Glutamatergic neuron (in vitro differentiated cells): ENCODE results near the gene TMEM248. TPM values are rescaled to one million over a fixed set of nuclear protein-coding genes. Genes with fewer than 3 reads are reported as not detected.
"Not testable (repeated sequence)": the region's sequence is repeated elsewhere in the genome, so short reads cannot be mapped to it uniquely, and the experiment has no call there.

Source experiments
- DNase-seq: peaks from one replicate; pipeline ENCODE4 v3.0.0; 2022
- H3K27ac Mint-ChIP-seq: one replicate; pipeline ENCODE4 v1.8.0; 2020; ENCODE audit warnings: mild to moderate bottlenecking, mixed read lengths, inconsistent platforms; ENCODE audit not compliant: unreplicated experiment
- H3K27me3 Mint-ChIP-seq: one replicate; pipeline ENCODE4 v1.8.0; 2020; ENCODE audit warnings: mild to moderate bottlenecking, moderate library complexity, mixed read lengths, inconsistent platforms; ENCODE audit not compliant: unreplicated experiment
- H3K36me3 Mint-ChIP-seq: one replicate; pipeline ENCODE4 v1.8.0; 2020; ENCODE audit warnings: mild to moderate bottlenecking, mixed read lengths, inconsistent platforms; ENCODE audit not compliant: unreplicated experiment
- H3K4me1 Mint-ChIP-seq: one replicate; pipeline ENCODE4 v1.8.0; 2020; ENCODE audit warnings: mild to moderate bottlenecking, low read depth, mixed read lengths, inconsistent platforms; ENCODE audit not compliant: unreplicated experiment
- H3K4me3 Mint-ChIP-seq: one replicate; pipeline ENCODE4 v1.8.0; 2020; ENCODE audit warnings: mild to moderate bottlenecking, mixed read lengths, inconsistent platforms; ENCODE audit not compliant: unreplicated experiment
- H3K9me3 Mint-ChIP-seq: one replicate; pipeline ENCODE4 v1.8.0; 2020; ENCODE audit warnings: mild to moderate bottlenecking, moderate library complexity, mixed read lengths, inconsistent platforms; ENCODE audit not compliant: unreplicated experiment
- CTCF ChIP-seq: fragments of 200-600 bp; sonication (generic); IDR thresholded peaks from one replicate; pipeline ENCODE4 v1.5.0; 2021; ENCODE audit not compliant: partially characterized antibody, unreplicated experiment
- total RNA-seq: library from RNA; stranded (reverse); fragmentation: NEBNext Ultra II Directional; extraction: Animal tissue kit (Norgen Biotek cat#: 25700); gene quantifications from one replicate; pipeline ENCODE4 v1.2.1, GENCODE V29; 2021; ENCODE audit not compliant: unreplicated experiment

TMEM248 gene
- total RNA-seq, 1 donor from 2014 or later, result 62.6 TPM

DNA sequence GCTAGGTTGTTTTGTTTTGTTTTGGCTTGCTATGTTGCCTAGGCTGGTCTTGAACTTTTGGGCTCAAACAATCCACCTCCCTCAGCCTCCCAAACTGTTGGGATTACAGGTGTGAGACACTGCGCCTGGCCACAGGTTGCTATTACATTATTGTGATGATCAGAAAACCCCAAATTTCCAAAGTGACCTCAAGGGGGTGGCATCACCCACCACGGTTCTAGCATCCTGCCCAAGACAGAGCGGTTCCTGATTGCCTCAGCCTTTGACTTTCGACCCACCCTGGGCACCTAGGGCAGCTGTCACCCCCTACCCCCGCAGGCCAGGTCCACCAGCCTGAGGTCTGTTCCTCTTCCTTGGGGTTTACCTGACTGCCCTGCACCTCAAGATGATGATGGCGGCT lies 46.0 kb downstream of the TMEM248 start:
- Mint-ChIP-seq H3K4me1 (no peaks in the 10 kb centered on the region), H3K9me3 (peaks cover 6% of the 10 kb centered on the region), H3K36me3 (peaks cover 7% of the 10 kb centered on the region), H3K4me3 (no peak overlapping the region), H3K27ac (no peak overlapping the region), H3K27me3 (peaks cover 5% of the 10 kb centered on the region)
- DNase-seq, result no peak
- no peak for TF ChIP-seq CTCF

DNA sequence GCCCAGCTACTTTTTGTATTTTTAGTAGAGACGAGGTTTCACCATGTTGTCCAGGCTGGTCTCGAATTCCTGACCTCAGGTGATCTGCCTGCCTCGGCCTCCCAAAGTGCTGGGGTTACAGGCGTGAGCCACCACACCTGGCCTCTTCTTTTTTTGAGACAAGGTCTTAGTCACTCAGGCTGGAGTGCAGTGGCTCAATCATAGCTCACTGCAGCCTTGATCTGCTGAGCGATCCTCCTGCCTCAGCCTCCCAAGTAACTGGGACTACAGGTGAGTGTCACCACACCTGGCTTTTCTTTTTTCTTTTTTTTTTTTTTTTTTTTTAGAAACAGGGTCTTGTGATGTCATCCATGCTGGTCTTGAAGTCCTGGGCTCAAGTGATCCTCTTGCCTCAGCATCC lies 48.0 kb downstream of the TMEM248 start:
- not testable (repeated sequence) for H3K36me3 Mint-ChIP-seq, H3K4me1 Mint-ChIP-seq, DNase-seq, H3K4me3 Mint-ChIP-seq, H3K9me3 Mint-ChIP-seq, H3K27me3 Mint-ChIP-seq, H3K27ac Mint-ChIP-seq

DNA sequence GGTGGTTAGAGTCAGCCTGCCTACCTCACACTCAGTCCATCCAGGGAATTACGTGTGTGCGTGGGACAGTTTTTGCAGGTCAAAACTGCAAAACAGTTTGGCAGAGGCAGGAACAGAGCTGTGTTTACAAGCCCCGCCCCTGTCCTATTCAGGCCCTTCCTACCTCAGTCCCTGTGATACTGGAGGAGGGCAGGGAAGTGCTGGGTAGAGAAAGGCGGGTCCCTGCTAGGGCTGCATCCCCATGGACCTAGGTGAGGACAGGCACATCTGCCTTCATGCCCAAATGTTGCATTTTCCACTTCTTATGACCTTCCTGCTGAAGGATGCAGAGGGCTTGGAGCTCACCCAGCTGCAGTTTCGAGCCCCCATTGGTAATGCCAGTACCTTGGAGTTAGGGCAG lies 49.3 kb downstream of the TMEM248 start:
- TF ChIP-seq CTCF, result no peak
- Mint-ChIP-seq H3K27me3 (peaks cover 4% of the 10 kb centered on the region), H3K36me3 (peaks cover 4% of the 10 kb centered on the region), H3K9me3 (peaks cover 2% of the 10 kb centered on the region), H3K27ac (no peak overlapping the region), H3K4me1 (no peaks in the 10 kb centered on the region), H3K4me3 (no peak overlapping the region)
- DNase-seq, result no peak

DNA sequence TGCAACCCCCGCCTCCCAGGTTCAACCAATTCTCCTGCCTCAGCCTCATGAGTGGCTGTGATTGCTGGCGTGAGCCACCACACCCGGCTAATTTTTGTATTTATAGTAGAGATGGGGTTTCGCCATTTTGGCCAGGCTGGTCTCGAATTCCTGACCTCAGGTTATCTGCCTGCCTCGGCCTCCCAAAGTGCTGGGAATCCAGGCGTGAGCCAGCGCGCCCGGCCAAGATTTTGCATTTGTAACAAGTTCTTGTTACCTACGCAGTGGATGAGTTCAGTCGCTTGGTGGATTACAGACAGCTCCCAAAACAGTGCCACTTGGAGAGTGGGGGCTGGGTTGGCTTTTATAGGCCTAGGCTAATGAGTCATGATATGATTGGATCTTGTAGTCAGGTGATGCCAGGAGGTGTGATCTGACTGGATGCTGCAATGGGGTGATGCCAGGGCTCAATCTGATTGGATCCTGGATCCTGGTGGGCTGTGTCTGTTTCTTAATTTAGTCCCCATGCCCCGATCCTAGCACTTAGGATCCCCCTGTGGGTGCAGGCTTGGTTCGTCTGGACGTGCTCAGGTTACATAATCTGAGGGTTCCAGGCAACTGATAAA lies 54.1 kb downstream of the TMEM248 start:
- H3K9me3 Mint-ChIP-seq, result peaks cover 3% of the 10 kb centered on the region
- no peak overlapping the region for H3K27ac Mint-ChIP-seq
- H3K36me3 Mint-ChIP-seq, result peaks cover 4% of the 10 kb centered on the region
- TF ChIP-seq CTCF, result no peak
- H3K4me1 Mint-ChIP-seq, result no peaks in the 10 kb centered on the region
- H3K4me3 Mint-ChIP-seq, result no peak overlapping the region
- DNase-seq, result no peak
- H3K27me3 Mint-ChIP-seq, result peaks cover 1% of the 10 kb centered on the region

- not testable (repeated sequence) for H3K36me3 Mint-ChIP-seq, H3K27me3 Mint-ChIP-seq, H3K9me3 Mint-ChIP-seq, H3K27ac Mint-ChIP-seq, H3K4me3 Mint-ChIP-seq, DNase-seq, H3K4me1 Mint-ChIP-seq
Measured at GRCh38 chr7:66978312-66978711, 57.3 kb downstream of the TMEM248 start.

GRCh38 chr7:66979013-66979412 lies 58.0 kb downstream of the TMEM248 start:
- not testable (repeated sequence) for H3K4me1 Mint-ChIP-seq

GRCh38 chr7:66980336-66980735 lies 59.3 kb downstream of the TMEM248 start:
- not testable (repeated sequence) for H3K4me3 Mint-ChIP-seq, H3K27me3 Mint-ChIP-seq, H3K36me3 Mint-ChIP-seq, DNase-seq, H3K9me3 Mint-ChIP-seq, H3K27ac Mint-ChIP-seq, H3K4me1 Mint-ChIP-seq

More at GRCh38 chr7:66979013-66979412, 58.0 kb downstream of the TMEM248 start:
- H3K4me3 Mint-ChIP-seq, DNase-seq, H3K27ac Mint-ChIP-seq, H3K36me3 Mint-ChIP-seq, H3K27me3 Mint-ChIP-seq, H3K9me3 Mint-ChIP-seq: not testable (repeated sequence)

DNA sequence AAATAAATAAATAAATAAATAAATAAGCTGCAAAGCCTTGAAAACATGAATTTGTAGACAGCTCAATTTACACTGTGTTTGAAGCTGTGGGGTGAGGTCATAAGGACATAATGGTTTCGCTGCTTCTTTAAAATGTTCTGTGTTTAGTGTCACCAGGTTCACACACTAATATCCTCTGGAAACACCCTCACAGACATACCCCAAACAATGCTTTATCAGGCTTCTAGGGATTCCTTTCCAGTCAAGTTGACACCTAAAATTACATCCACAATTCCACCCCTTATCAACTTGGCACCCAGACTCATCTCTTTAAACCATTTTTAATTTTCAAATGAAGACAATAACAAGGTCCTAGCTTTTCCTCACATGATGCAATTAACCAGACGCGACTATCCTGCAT lies 68.5 kb downstream of the TMEM248 start:
- not testable (repeated sequence) for H3K27ac Mint-ChIP-seq, H3K4me3 Mint-ChIP-seq, DNase-seq, H3K9me3 Mint-ChIP-seq, H3K36me3 Mint-ChIP-seq, H3K4me1 Mint-ChIP-seq, H3K27me3 Mint-ChIP-seq

DNA sequence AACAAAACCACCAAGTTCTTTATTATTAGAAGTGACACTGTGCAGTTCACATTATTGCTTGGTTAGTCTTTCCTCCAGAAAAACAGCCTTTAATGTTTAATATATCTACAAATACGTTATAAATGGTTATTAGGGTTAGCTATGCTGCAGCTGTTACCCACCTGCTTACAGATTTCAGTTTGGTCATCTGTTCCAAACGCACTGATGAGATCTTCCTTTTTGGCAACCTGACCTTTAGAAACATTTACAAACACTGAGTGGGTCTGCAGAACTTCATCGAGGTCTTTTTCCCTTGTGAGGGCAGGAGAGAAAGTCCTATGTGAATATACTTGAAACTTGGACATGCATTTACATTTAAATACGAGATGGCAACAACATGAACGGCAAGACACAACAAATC lies 73.0 kb downstream of the TMEM248 start:
- peak overlapping the region; percentile 97 for H3K27ac Mint-ChIP-seq
- H3K4me1 Mint-ChIP-seq, H3K9me3 Mint-ChIP-seq, H3K36me3 Mint-ChIP-seq, H3K27me3 Mint-ChIP-seq, DNase-seq: not testable (repeated sequence)
- H3K4me3 Mint-ChIP-seq, result peak overlapping the region; percentile 99

- H3K36me3 Mint-ChIP-seq, H3K9me3 Mint-ChIP-seq, H3K4me1 Mint-ChIP-seq, H3K27me3 Mint-ChIP-seq: not testable (repeated sequence)
- peak overlapping the region; percentile 97 for H3K27ac Mint-ChIP-seq
- H3K4me3 Mint-ChIP-seq, result peak overlapping the region; percentile 99
- peak; percentile 29 for DNase-seq
Measured at GRCh38 chr7:66994691-66995049, 73.6 kb downstream of the TMEM248 start.
